ENCODE results near the gene KRT73. TPM values are rescaled to one million over a fixed set of nuclear protein-coding genes. Genes with fewer than 3 reads are reported as not detected.

Gene KRT73
- total and polyA plus RNA-seq, 8 donors: not detected

GRCh38 chr12:52650520-52651081 lies 32.2 kb upstream of the KRT73 start:
- WGBS, 5 donors: 52 to 74% (median 72%) methylated on average over 10 to 12 of the region's 12 CpGs
- H3K36me3 ChIP-seq: no peaks in the 10 kb centered on the region
- TF ChIP-seq EP300 (IDR thresholded peaks at IDR 0.05): no peak
- no peak for TF ChIP-seq POLR2A (IDR thresholded peaks at IDR 0.05)
- no peak for TF ChIP-seq CTCF (IDR thresholded peaks at IDR 0.05)
- no peak for TF ChIP-seq POLR2AphosphoS5 (IDR thresholded peaks at IDR 0.05)
- H3K4me3 ChIP-seq: no peak overlapping the region
- H3K4me1 ChIP-seq: peaks cover 0 to 6% (median 2%) of the 10 kb centered on the region in 4 donors
- H3K9me3 ChIP-seq: peaks cover 0 to 5% (median 0%) of the 10 kb centered on the region in 4 donors
- intact Hi-C loops (cut with DNase I; ENCODE audit: low total_unique reads): no loop called here
- H3K27ac ChIP-seq: no peak overlapping the region
- H3K27me3 ChIP-seq: peaks cover 0 to 13% (median 3%) of the 10 kb centered on the region in 3 donors
- peak in 1 of 2 donors; percentile 38 for DNase-seq

- 62 to 79% (median 72%) methylated on average over 6 of the region's 6 CpGs for WGBS, 5 donors
- peaks cover 0 to 7% (median 3%) of the 10 kb centered on the region in 4 donors for H3K4me1 ChIP-seq
- H3K27me3 ChIP-seq: peaks cover 0 to 8% (median 0%) of the 10 kb centered on the region in 3 donors
- intact Hi-C loops (cut with DNase I; ENCODE audit: low total_unique reads): no loop called here
- peaks cover 0 to 5% (median 0%) of the 10 kb centered on the region in 4 donors for H3K9me3 ChIP-seq
- no peak for DNase-seq
- H3K27ac ChIP-seq: no peak overlapping the region
- H3K4me3 ChIP-seq: no peak overlapping the region
- TF ChIP-seq EP300 (IDR thresholded peaks at IDR 0.05) (no peak), POLR2A (IDR thresholded peaks at IDR 0.05) (no peak), POLR2AphosphoS5 (IDR thresholded peaks at IDR 0.05) (no peak), CTCF (IDR thresholded peaks at IDR 0.05) (no peak)
- no peaks in the 10 kb centered on the region for H3K36me3 ChIP-seq
Observed at GRCh38 chr12:52649066-52649465, 30.7 kb upstream of the KRT73 start.

GRCh38 chr12:52648012-52648550 lies 29.7 kb upstream of the KRT73 start:
- no peaks in the 10 kb centered on the region for H3K36me3 ChIP-seq
- H3K4me1 ChIP-seq: peaks cover 0 to 7% (median 3%) of the 10 kb centered on the region in 4 donors
- H3K4me3 ChIP-seq: no peak overlapping the region
- no peak for TF ChIP-seq CTCF (IDR thresholded peaks at IDR 0.05)
- no peak for TF ChIP-seq POLR2AphosphoS5 (IDR thresholded peaks at IDR 0.05)
- no peak for TF ChIP-seq EP300 (IDR thresholded peaks at IDR 0.05)
- no peak for TF ChIP-seq POLR2A (IDR thresholded peaks at IDR 0.05)
- H3K27ac ChIP-seq: no peak overlapping the region
- intact Hi-C loops (cut with DNase I; ENCODE audit: low total_unique reads): no loop called here
- 94 to 97% (median 96%) methylated on average over 8 of the region's 8 CpGs for WGBS, 5 donors
- no peak for DNase-seq
- H3K9me3 ChIP-seq: peaks cover 0 to 5% (median 0%) of the 10 kb centered on the region in 4 donors
- peaks cover 0 to 12% (median 0%) of the 10 kb centered on the region in 3 donors for H3K27me3 ChIP-seq

GRCh38 chr12:52647601-52648000 lies 29.2 kb upstream of the KRT73 start:
- WGBS, 5 donors: 85 to 92% (median 89%) methylated on average over 9 of the region's 9 CpGs
- Histone ChIP-seq H3K27me3 (peaks cover 0 to 11% (median 0%) of the 10 kb centered on the region in 3 donors), H3K27ac (no peak overlapping the region), H3K4me1 (peaks cover 0 to 7% (median 3%) of the 10 kb centered on the region in 4 donors), H3K4me3 (no peak overlapping the region), H3K36me3 (no peaks in the 10 kb centered on the region), H3K9me3 (peaks cover 0 to 5% (median 0%) of the 10 kb centered on the region in 4 donors)
- DNase-seq: no peak
- intact Hi-C loops (cut with DNase I; ENCODE audit: low total_unique reads): no loop called here
- TF ChIP-seq EP300 (IDR thresholded peaks at IDR 0.05): no peak
- no peak for TF ChIP-seq POLR2A (IDR thresholded peaks at IDR 0.05)
- no peak for TF ChIP-seq POLR2AphosphoS5 (IDR thresholded peaks at IDR 0.05)
- no peak for TF ChIP-seq CTCF (IDR thresholded peaks at IDR 0.05)
